Endothelial cell of umbilical vein (primary cell): ENCODE data around the gene DPH6. TPM values are rescaled to one million over a fixed set of nuclear protein-coding genes. Genes with fewer than 3 reads are reported as not detected.

Experiments used
- BruUV-seq: library from RNA; stranded (reverse); fragments of 400-500 nt; replicated peaks from 2 replicates; lab custom pipeline; 2021; lab: Mats Ljungman, UMichigan
- CTCF ChIA-PET: fragments of 300-600, 350-600 bp; sonication (Branson Sonifier 250); formaldehyde crosslinking; loops from one replicate; lab custom pipeline; 2021; ENCODE audit warnings: antibody characterized with exemption, inconsistent platforms; lab: Charles Lee
- POLR2A ChIA-PET: fragments of 300-600, 350-600 bp; sonication (Branson Sonifier 250); formaldehyde crosslinking; loops from one replicate; lab custom pipeline; 2021; ENCODE audit warnings: antibody characterized with exemption, inconsistent platforms; lab: Charles Lee
- DNase-seq: peaks from one replicate; pipeline ENCODE4 v3.0.0-alpha.2; 2011; ENCODE audit warnings: low read depth, low spot score
- FAIRE-seq: peaks from 2 replicates; lab custom pipeline; 2011; peaks lifted over from hg19 to GRCh38; lab: Jason Lieb, UNC
- H2AFZ ChIP-seq: 2 replicates; pipeline ENCODE4 v1.6.0; 2012; ENCODE audit warnings: low read depth, low read length, control low read depth, inconsistent platforms
- H3K27ac ChIP-seq: 2 replicates; pipeline ENCODE4 v1.5.1; 2011; ENCODE audit warnings: low read depth, mild to moderate bottlenecking, control low read depth, low read length, moderate library complexity; ENCODE audit not compliant: insufficient read depth
- H3K27me3 ChIP-seq, 2 experiments: 2 replicates each; pipeline versions ENCODE4 v1.6.0 to v1.6.1; 2011; ENCODE audit warnings: low read length in 2 of 2, mixed read lengths in 1 of 2; ENCODE audit not compliant: control insufficient read depth in 2 of 2, insufficient read depth in 2 of 2
- H3K36me3 ChIP-seq, 2 experiments: 2 replicates in 1 of 2; 3 replicates in 1 of 2; pipeline ENCODE4 v1.5.1; 2011; ENCODE audit warnings: low read length in 2 of 2, mild to moderate bottlenecking in 1 of 2, moderate library complexity in 1 of 2; ENCODE audit not compliant: control insufficient read depth in 2 of 2, insufficient read depth in 2 of 2; ENCODE audit errors: extremely low read depth in 1 of 2
- H3K4me1 ChIP-seq: 3 replicates; pipeline ENCODE4 v1.5.1; 2011; ENCODE audit warnings: mild to moderate bottlenecking, low read length; ENCODE audit not compliant: control insufficient read depth, insufficient read depth; ENCODE audit errors: extremely low read depth
- H3K4me2 ChIP-seq: 2 replicates; pipeline ENCODE4 v1.6.1; 2011; ENCODE audit warnings: low read length, control low read depth, mixed read lengths; ENCODE audit not compliant: insufficient read depth
- H3K4me3 ChIP-seq, 3 experiments: fragments of 200-600 bp in 1 of 3; sonication (generic), shearing (Covaris generic) in 1 of 3; replicated peaks in 1 of 3; 2 replicates each; pipeline ENCODE4 v1.5.1; 2011 to 2016; ENCODE audit warnings: control low read depth in 3 of 3, low read length in 3 of 3, mild to moderate bottlenecking in 2 of 3, inconsistent platforms in 1 of 3, low read depth in 1 of 3, moderate library complexity in 1 of 3; ENCODE audit not compliant: insufficient read depth in 1 of 3
- H3K79me2 ChIP-seq: 2 replicates; pipeline ENCODE4 v1.6.0; 2012; ENCODE audit warnings: low read length, inconsistent platforms; ENCODE audit not compliant: control insufficient read depth, insufficient read depth
- H3K9ac ChIP-seq: replicated peaks from 2 replicates; pipeline ENCODE3; 2011; ENCODE audit warnings: low read length, control low read depth; ENCODE audit not compliant: insufficient read depth; ENCODE audit errors: extremely low read depth
- H3K9me1 ChIP-seq: replicated peaks from 3 replicates; pipeline ENCODE4 v1.6.0; 2011; ENCODE audit warnings: mild to moderate bottlenecking, low read length; ENCODE audit not compliant: control insufficient read depth, insufficient read depth; ENCODE audit errors: extremely low read depth
- H3K9me3 ChIP-seq: replicated peaks from 2 replicates; pipeline ENCODE4 v1.5.1; 2012; ENCODE audit warnings: low read length, inconsistent platforms; ENCODE audit not compliant: control insufficient read depth, insufficient read depth
- H4K20me1 ChIP-seq: replicated peaks from 2 replicates; pipeline ENCODE3; 2011; ENCODE audit warnings: mild to moderate bottlenecking, low read length; ENCODE audit not compliant: control insufficient read depth, insufficient read depth; ENCODE audit errors: extremely low read depth
- EZH2 ChIP-seq: IDR thresholded peaks from 2 replicates; pipeline ENCODE4 v1.6.1; 2012; ENCODE audit warnings: borderline replicate concordance, low read depth, mild to moderate bottlenecking, moderate library complexity, low read length, inconsistent platforms; ENCODE audit not compliant: severe bottlenecking
- FOS ChIP-seq: IDR thresholded peaks from 2 replicates; pipeline ENCODE4 v1.6.1; 2011; ENCODE audit warnings: mild to moderate bottlenecking, low read length, moderate library complexity, borderline replicate concordance; ENCODE audit not compliant: insufficient read depth
- GATA2 ChIP-seq: IDR thresholded peaks from 2 replicates; pipeline ENCODE4 v1.7.0; 2011; ENCODE audit warnings: low read depth, mild to moderate bottlenecking, moderate library complexity, mixed read lengths, low read length; ENCODE audit not compliant: insufficient read length, insufficient read depth
- JUN ChIP-seq: IDR thresholded peaks from 2 replicates; pipeline ENCODE4 v1.6.1; 2011; ENCODE audit warnings: borderline replicate concordance, low read depth; ENCODE audit not compliant: insufficient read length, insufficient read depth
- MYC ChIP-seq: IDR thresholded peaks from one replicate; pipeline ENCODE4 v1.6.1; 2011; ENCODE audit warnings: mild to moderate bottlenecking, low read depth, low read length
- POLR2A ChIP-seq: IDR thresholded peaks from 2 replicates; pipeline ENCODE4 v1.6.1; 2012; ENCODE audit warnings: low read depth, mild to moderate bottlenecking, control low read depth, low read length
- POLR2AphosphoS5 ChIP-seq: IDR thresholded peaks from 2 replicates; pipeline ENCODE4 v1.6.1; 2012; ENCODE audit warnings: low read depth, mild to moderate bottlenecking, control low read depth, low read length, moderate library complexity; ENCODE audit not compliant: insufficient read depth
- dilution Hi-C: fragments of 300-500 bp; cut with MboI; formaldehyde crosslinking; loops from one replicate; pipeline ENCODE4 v1.15.0; 2019; ENCODE audit warnings: low sequenced_read_pairs; ENCODE audit not compliant: extremely low pct_ligation_motif_present
- intact Hi-C: fragments of 100-400 bp; cut with micrococcal nuclease; formaldehyde crosslinking; loops from one replicate; pipeline ENCODE4 v1.10.0; 2022
- polyA plus RNA-seq, 4 experiments: library from polyadenylated mRNA; depleted of rRNA in 3 of 4; stranded (reverse) in 3 of 4; unstranded in 1 of 4; fragments of >200 nt; gene quantifications; 2 replicates each; pipeline versions ENCODE4 v1.2.1 to v1.2.3, GENCODE V29; 2011 to 2012; ENCODE audit warnings: missing spikeins in 1 of 4
- total RNA-seq: library from RNA; stranded (reverse); gene quantifications from 2 replicates; pipeline ENCODE4 v1.2.3, GENCODE V29; 2021
- TF ChIP-seq, protein P1 (sequence below), 2 donors: IDR thresholded peaks; 1 replicate in 1 of 2; 2 replicates in 1 of 2; pipeline ENCODE4 v1.5.1; 2011; ENCODE audit warnings: low read length in 2 of 2, mild to moderate bottlenecking in 2 of 2, moderate library complexity in 2 of 2, control low read depth in 1 of 2, inconsistent platforms in 1 of 2, low read depth in 1 of 2; ENCODE audit not compliant: insufficient read depth in 1 of 2; ENCODE audit errors: extremely low read depth in 1 of 2
- TF ChIP-seq, protein P2 (sequence below): IDR thresholded peaks from 2 replicates; pipeline ENCODE4 v1.6.1; 2011; ENCODE audit not compliant: insufficient read depth, insufficient read length

DPH6 gene
- total and polyA plus RNA-seq, 2 donors (not counting 3 experiments of a cell fraction or from before 2014, with no cell fraction given) = 4.6 to 10.1 TPM

- FAIRE-seq (no peak), DNase-seq (no peak)
- H3K4me3 ChIP-seq = no peak overlapping the region
- H3K4me1 ChIP-seq = no peaks in the 10 kb centered on the region
- no TSS peak for BruUV-seq
- no peaks in the 10 kb centered on the region for H3K9me1 ChIP-seq
- no peaks in the 10 kb centered on the region for H3K79me2 ChIP-seq
- no peak overlapping the region for H2AFZ ChIP-seq
- intact Hi-C loops = no loop called here
- TF ChIP-seq POLR2AphosphoS5 = no peak
- dilution Hi-C loops = no loop called here
- no peak overlapping the region for H3K9ac ChIP-seq
- no peaks in the 10 kb centered on the region for H3K27me3 ChIP-seq
- no peaks in the 10 kb centered on the region for H3K9me3 ChIP-seq
- POLR2A ChIA-PET = no interaction called here
- H4K20me1 ChIP-seq = no peaks in the 10 kb centered on the region
- H3K4me2 ChIP-seq = no peak overlapping the region
- no peaks in the 10 kb centered on the region for H3K36me3 ChIP-seq
- CTCF ChIA-PET = no interaction called here
- no peak overlapping the region for H3K27ac ChIP-seq
These were observed 16.7 kb upstream of the DPH6 start for GRCh38 chr15:35562641-35563040.

DNA sequence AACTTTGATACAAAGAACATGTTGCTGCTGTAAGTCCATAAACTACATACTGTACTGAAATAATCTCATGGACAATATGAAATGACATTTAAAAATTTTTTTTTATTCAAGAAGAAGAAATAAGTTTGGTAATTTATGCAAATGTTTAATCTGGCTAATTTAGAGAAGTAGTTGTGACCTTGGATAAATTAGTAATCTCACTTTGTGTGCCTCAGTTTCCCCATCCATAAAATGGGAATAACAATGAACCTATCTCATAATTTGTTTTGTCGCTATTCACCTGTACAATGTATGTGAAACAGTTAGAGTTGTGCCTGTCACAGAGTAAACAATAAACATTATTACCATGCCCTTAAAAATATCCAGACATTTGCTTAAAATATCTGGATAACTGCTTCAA lies 15.3 kb upstream of the DPH6 start:
- Histone ChIP-seq H3K79me2 (no peaks in the 10 kb centered on the region), H3K9me3 (no peaks in the 10 kb centered on the region), H3K4me3 (no peak overlapping the region), H2AFZ (no peak overlapping the region), H3K4me2 (no peak overlapping the region), H3K4me1 (no peaks in the 10 kb centered on the region), H4K20me1 (no peaks in the 10 kb centered on the region), H3K9ac (no peak overlapping the region), H3K27ac (no peak overlapping the region), H3K9me1 (no peaks in the 10 kb centered on the region), H3K27me3 (no peaks in the 10 kb centered on the region), H3K36me3 (no peaks in the 10 kb centered on the region)
- intact Hi-C loops (no loop called here), dilution Hi-C loops (no loop called here)
- ChIA-PET CTCF (no interaction called here), POLR2A (no interaction called here)
- TF ChIP-seq JUN (no peak), EZH2 (no peak), MYC (no peak), FOS (no peak), GATA2 (no peak), POLR2AphosphoS5 (no peak), POLR2A (no peak)
- TF ChIP-seq, protein P1, sequence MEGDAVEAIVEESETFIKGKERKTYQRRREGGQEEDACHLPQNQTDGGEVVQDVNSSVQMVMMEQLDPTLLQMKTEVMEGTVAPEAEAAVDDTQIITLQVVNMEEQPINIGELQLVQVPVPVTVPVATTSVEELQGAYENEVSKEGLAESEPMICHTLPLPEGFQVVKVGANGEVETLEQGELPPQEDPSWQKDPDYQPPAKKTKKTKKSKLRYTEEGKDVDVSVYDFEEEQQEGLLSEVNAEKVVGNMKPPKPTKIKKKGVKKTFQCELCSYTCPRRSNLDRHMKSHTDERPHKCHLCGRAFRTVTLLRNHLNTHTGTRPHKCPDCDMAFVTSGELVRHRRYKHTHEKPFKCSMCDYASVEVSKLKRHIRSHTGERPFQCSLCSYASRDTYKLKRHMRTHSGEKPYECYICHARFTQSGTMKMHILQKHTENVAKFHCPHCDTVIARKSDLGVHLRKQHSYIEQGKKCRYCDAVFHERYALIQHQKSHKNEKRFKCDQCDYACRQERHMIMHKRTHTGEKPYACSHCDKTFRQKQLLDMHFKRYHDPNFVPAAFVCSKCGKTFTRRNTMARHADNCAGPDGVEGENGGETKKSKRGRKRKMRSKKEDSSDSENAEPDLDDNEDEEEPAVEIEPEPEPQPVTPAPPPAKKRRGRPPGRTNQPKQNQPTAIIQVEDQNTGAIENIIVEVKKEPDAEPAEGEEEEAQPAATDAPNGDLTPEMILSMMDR (IDR thresholded peaks at IDR 0.05; ENCODE audit: extremely low read depth in 1 of 2, insufficient read depth in 1 of 2, low read depth in 1 of 2, low read length in 2 of 2) = no peak
- TF ChIP-seq, protein P2, sequence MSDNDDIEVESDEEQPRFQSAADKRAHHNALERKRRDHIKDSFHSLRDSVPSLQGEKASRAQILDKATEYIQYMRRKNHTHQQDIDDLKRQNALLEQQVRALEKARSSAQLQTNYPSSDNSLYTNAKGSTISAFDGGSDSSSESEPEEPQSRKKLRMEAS = no peak
- FAIRE-seq (no peak), DNase-seq (no peak)
- BruUV-seq = no TSS peak
